Subcutaneous adipose tissue (tissue), 4 donors: ENCODE measurements around the gene IFRD2. TPM values are rescaled to one million over a fixed set of nuclear protein-coding genes. Genes with fewer than 3 reads are reported as not detected.

Source experiments
- CTCF ChIP-seq: fragments of 450-650 bp; IDR thresholded peaks from one replicate; pipeline ENCODE4 v1.5.1; 2016; ENCODE audit warnings: low read depth, mild to moderate bottlenecking, control low read depth, antibody characterized with exemption, moderate library complexity
- total RNA-seq, 4 donors: library from RNA; depleted of rRNA; stranded (reverse); fragments of >200 nt; gene quantifications; one replicate each; pipeline ENCODE4 v1.1.0, GENCODE V29; 2016

Gene IFRD2
- total RNA-seq, 4 donors from 2014 or later, result 31.6 to 56.4 (median 52.2) TPM

- TF ChIP-seq CTCF, result no peak
These were observed 31.5 kb upstream of the IFRD2 start for GRCh38 chr3:50323614-50324199.

DNA sequence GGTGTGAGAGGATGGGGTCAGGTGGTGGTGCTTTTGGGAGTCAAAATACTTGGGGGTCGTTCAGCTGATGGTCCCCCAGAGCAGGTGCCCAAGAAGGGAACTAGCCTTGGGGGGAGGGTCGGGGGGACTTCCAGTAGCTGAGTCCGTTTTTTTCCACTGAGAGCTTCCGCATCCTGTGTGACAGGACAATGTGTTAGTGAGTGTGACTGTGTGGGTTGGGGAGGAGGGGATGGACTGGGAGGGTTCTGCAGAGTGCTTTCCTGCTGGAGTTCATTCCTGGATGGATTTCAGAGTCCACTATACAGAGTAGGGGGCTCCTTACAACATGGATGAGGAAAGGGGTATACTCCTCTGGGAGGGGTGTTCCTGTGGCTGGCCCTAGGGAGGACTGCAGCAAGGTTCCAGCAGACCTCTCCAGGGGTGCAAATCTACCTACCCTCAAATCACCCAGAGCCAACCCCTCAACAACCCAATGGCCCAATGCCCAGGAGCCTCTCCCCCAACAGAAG, 30.9 kb upstream of the IFRD2 start:
- no peak for TF ChIP-seq CTCF

DNA sequence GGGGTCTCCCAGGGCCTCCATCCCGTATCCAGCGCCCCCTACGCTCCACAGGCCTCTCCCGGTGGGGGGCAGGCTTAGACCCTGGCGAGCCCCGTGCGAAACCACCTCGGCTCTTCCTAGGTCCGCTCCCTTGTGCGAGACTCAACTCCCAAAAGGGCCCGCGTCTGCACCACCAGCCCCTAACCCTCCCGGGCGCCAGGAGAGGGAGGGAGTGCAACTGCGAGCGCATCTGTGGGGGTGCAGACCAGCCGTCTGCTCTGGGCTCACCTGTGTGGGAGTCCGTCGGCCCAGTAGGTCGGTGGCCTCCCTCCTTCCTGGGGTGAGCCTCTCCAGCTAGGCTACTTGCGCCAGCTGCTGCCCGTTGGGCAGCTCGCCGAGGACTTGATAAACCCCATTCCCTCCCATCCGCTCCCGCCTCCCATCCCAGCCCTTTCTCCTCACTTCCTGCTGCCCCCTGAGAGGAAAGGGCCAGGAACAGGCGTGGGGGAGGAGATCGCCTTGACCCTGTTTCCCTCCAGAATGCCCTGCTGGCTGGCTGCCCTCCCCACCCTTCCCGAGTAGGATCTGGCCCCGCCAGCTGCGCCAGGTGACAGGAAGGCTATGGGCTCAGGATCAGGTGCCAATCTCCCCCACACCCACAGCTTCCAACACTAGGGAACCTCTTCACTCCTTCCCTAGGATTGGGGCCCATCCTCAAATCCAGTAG, 30.3 kb upstream of the IFRD2 start, which contains the start of gene HYAL2:
HYAL2 (minus strand) TSS at position 360 of the 706 bp plus-strand sequence. CDS start 2,256 bp downstream, outside the sequence.
- TF ChIP-seq CTCF, result no peak

DNA sequence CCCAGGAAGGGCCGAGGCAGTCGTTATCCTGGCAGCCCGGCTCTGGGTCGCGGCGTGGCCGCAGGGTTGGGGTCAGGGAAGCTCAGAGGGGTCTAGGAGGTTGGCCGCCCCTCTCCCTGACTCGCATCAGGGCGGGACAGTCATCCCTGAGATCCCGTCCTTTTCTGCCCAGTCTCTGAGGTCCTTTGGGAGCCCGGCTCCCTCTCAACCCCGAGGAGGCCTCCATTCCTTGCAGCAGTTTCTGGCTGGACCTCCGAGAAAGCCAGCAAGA, 29.8 kb upstream of the IFRD2 start:
- TF ChIP-seq CTCF, result no peak

- TF ChIP-seq CTCF, result no peak
These were observed 29.3 kb upstream of the IFRD2 start for GRCh38 chr3:50321336-50322114.

DNA sequence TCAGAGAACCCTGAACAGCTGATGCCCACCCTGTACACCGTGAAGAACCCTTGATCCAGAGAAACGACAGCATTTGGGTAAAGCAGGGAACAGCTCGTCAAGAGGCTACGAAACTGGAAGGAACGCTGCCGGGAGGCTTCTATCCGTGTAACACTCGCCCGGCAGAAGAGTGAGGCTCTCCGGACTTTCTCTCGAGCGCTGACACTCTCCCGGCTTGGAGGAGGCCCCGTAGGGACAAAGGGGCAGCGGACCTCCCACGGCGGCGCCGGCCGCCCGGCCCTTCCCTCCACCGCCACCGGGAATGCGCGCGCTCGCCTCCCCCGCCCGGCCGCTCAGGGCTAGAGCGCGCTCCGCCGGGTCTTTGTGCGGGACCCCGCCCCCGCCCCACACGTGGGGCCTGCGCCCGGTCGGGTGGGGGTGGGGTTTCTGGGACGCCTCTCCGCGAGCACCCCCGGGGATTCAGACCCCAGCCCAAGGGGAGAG, 28.7 kb upstream of the IFRD2 start:
- TF ChIP-seq CTCF, result no peak
